Measurements from ENCODE around the gene SLC35F3.
"Not testable (repeated sequence)": the region's sequence is repeated elsewhere in the genome, so short reads cannot be mapped to it uniquely, and the experiment has no call there.

Gene SLC35F3

DNA sequence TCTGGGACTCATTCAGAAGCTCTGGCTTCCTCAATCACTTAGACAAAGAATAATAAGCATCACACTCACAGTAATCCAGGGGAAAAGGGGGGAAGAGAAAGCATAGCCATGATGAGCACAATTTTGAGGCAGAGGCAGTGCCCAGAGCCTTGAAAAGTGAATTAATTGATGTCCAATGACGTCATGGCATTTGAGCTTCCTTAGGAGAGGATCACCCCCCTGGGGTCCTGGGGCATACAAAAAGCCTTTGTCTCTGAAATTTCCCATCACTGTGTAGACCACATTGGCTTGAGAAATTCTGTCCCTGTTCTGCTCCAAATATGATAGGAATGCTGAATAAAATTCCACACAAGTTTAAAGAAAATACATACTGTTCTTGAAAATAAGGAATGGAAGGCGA lies 384.5 kb downstream of the SLC35F3 start:
- DNase-seq (ENCODE audit: low read depth, low spot score), result peak; percentile 79

DNA sequence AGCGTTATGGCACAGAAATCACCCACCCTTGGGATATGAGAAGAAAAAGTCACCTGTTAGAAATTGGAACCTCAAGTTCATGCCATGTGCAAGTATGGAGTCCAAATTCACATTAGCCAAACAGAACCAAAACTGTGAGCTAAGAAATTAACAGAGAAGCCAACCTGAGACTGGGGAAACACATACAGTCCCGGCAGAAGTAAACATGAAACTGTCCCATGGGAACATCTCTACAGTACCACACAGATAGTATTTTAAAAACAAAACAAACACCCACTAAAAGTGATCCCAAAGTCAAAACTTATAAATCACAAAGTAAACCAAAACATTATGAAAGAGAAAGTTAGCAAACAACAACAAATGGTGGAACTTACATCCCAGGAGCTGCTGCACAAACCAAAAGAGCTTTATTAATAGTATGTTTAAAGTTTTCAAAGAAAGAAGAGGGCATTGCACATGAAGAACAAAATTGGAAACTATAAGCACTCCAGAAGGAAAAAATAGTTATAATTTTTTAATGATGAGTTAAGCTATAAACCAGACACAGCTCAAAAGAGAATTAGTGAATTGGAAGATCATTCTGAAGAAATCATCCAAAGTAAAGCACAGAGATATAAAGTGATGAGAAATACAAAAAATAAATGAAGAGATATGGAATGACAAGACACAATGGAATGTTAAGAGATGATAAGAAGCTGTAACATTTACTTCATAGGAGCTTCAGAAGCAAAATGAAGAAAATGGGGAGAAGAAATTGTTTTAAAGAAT lies 385.2 kb downstream of the SLC35F3 start:
- no peak for DNase-seq (ENCODE audit: low read depth, low spot score)

DNA sequence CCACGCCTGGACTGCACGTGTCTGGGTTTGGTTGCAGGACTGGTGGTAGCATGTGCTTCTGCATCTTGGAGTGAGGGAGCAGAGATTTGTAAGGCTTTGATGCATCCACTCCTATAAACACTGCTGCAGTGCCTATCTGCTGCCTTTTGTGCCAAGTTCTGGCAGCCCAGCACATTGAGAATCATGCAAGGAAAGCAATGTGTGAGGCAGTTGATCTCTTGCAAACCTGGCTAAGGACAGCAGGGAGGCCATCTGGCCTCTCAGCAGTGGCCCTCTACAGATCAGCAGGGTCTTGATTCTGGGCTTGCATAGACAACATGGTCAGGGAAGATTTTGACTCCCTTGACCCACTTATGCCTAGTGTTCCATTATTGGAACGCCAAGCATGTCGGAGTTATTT lies 387.5 kb downstream of the SLC35F3 start:
- no peak for DNase-seq (ENCODE audit: low read depth, low spot score)

DNA sequence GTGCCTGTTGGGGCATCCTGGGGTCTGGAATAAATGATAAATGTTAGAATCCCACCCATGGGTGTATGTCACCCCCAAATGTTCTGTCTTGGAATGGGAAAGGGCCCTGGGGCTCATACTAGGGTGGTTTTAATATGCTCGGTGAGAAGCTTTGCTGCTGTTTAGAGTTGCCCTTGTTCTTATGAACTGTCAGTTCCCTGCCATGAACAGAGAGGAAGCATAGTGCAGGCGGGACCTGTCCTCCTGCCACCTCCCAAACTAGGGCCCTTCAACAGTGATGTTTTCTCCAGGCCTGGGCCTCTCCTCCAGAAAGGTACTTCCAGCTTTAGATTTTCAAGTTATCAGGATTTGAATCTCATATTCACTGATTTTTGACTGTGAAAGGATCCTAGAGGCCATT lies 388.1 kb downstream of the SLC35F3 start:
- DNase-seq (ENCODE audit: low read depth, low spot score), result no peak

DNA sequence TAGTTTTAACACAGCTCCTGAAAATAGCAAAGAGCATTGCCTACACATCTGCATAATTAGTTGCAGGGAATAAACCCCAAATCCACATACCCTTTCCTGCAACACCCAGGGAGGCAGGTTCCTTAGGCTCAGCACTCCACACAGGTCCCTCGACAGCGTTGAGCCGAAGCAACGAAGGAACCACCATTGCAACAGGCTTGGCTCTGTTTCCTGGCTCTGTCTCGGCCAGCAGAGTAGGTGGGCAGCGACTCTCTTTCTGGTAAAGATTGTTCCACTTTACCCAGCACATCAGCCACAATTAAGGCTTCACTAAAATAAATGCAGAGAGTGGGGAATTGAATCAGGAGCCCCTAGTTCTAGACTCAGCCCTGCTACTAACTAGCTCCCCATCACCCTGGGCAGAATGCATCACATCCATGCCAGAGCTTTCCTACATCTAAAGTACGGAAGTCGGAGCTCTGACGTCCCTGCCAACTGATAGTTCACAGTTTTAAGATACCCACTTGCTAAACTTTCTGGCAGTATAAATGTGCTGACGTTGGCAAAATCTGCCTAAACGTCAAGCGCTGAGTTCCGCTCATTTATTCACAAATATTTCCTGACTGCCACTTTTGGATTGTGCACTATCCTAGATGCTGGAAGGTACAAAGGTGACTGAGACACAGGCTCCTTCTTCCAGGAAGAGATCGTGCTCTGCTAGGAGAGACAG lies 389.8 kb downstream of the SLC35F3 start:
- no peak for DNase-seq (ENCODE audit: low read depth, low spot score)

DNA sequence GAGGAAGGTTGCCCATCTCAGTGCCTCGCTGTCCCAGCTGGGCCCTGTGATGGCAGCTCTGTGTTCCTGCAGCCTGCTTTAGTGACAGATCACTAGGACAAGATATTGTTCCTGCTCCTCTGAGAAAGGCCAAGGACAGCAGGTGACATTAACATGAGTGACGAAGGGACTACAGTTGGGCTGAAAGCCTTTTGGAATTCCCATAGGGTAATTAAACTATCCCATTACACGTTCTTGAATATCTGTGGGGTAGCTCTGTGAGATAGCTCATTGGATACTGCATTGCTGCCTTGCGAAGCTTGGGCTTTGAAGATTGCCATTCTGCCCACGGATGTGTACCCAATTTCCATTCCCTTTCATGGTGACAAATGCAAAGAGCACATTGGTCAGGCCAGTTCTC lies 390.6 kb downstream of the SLC35F3 start:
- DNase-seq (ENCODE audit: low read depth, low spot score), result no peak

DNA sequence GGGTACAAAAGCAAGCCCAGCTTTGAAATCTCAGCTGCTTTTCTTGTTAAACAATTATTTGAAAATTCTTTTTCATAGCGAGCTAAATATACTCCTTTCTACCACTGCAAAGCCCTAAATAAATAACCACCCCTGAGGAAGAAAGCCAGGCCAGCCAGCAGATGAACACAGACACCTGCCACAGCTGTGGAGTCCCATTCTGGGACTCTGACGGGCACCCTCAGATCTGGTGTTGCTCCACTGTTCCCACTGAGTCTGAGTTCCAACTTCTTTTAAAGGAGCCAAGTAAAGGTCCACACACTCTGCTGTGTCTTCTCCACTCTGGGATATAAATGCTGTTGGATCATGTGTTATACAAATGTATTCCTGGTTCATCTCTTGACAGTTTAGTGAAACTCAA lies 391.1 kb downstream of the SLC35F3 start:
- DNase-seq (ENCODE audit: low read depth, low spot score), result no peak

DNA sequence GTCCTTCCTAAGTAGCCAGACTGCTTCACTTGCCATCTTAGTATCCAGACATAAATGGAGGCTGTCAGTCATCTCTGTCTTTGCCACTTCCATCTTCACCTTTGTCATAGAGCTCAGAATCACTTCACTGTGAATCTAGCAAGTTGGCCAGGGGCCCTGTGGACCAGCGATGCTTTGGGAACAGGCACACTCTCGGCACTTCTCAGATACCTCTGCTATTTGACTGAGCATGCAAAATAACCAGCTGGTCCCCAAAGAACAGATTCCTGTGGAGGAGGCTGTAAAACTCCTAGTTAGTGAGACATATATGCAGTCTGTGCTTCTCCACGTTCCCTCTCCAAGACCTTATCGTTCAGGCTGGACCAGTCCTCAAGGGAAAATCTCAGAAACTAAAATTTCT lies 392.0 kb downstream of the SLC35F3 start:
- no peak for DNase-seq (ENCODE audit: low read depth, low spot score)

DNA sequence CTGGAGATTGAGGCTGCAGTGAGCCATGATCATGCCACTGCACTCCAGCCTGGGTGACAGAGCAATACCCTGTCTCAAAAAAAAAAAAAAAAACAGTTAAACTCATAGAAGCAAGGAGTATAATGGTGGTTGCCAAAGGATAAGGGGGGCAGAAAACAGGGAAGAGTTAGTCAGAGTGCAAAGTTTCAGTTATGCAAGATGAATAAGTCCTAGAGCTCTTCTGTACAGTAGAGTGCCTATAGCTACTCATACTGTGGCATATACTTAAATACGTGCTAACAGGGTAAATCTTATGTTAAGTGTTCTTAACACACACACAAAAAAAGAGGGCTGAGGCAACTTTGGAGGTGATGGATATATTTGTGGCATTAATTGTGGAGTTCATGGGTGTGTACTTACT lies 393.2 kb downstream of the SLC35F3 start:
- DNase-seq (ENCODE audit: low read depth, low spot score), result no peak

DNA sequence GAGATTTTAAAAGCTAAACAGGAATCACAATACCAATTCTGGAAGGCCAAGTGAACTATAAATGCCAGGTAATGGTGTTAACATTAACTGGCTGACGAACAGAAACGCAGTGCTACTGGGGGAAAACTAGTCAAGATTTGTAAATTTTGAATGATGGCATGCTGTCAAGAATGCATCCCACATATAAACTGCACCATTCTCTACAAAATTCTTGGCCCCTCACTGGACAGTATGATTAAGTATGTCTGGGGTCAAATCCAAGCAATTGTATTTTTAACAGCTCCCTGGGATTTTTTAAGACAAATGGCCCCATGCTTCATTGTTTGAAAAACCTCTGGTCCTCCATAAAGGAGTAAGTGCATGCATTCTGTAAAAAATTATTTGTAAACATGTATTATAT lies 395.6 kb downstream of the SLC35F3 start:
- DNase-seq (ENCODE audit: low read depth, low spot score), result peak; percentile 64

DNA sequence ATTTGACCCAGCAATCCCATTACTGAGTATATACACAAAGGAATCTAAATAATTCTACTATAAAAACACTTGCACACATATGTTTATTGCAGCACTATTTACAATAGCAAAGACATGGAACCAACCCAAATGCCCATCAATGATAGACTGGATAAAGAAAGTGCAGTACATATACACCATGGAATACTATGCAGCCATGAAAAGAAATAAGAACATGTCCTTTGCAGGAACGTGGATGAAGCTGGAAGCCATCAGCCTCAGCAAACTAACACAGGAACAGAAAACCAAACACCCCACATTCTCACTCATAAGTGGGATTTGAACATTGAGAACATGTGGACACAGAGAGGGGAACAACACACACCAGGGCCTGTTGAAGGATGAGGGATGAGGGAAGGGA lies 397.2 kb downstream of the SLC35F3 start:
- not testable (repeated sequence) for DNase-seq (ENCODE audit: low read depth, low spot score)

DNA sequence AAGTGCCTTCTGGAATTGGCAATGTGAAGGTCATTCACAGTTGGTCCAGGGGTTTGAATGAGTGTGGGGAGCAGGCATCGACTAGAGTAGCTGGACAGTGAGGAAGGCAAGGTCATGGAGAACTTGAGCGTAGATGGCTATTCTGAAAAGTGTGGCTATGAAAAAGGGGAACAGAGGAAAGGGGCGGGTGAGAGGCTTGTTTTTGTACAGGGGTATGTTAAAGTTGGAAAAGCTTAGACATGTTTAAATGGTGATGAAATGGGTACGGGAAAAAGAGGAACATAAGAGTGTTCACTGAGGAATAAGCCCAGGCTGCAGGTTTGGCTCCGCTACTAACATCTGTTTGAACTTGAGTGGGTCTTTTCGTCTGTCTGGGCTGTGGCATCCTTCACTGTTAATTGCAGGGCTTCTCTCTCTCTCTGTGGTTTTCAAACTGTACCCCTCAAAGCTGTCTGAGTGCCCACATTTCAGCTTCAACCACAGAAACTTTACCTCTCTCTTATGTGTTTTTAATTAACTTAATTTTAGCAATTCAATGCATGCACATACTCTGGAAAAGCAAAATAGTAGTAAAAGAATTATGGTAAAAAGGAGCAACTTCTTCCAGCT lies 398.0 kb downstream of the SLC35F3 start:
- DNase-seq (ENCODE audit: low read depth, low spot score), result no peak

DNA sequence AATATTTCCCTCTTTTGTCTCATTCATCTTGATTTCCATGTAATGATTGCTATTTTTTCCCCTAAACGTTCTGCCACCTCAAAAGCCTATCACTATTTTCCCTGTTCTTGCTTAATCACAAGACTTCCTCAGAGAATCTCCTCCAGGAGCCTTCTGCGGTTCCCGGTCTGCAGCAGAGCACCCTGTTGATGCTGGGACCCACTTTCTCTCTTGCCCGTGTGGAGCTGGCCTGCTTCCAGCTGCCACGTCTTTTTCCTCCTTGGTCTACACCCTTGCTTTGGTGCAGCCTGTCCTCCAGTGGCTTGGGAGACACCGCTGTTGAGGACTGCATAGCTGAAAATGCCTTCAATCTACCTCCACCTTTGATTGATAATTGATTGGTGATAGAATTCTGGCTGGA lies 398.8 kb downstream of the SLC35F3 start:
- no peak for DNase-seq (ENCODE audit: low read depth, low spot score)

DNA sequence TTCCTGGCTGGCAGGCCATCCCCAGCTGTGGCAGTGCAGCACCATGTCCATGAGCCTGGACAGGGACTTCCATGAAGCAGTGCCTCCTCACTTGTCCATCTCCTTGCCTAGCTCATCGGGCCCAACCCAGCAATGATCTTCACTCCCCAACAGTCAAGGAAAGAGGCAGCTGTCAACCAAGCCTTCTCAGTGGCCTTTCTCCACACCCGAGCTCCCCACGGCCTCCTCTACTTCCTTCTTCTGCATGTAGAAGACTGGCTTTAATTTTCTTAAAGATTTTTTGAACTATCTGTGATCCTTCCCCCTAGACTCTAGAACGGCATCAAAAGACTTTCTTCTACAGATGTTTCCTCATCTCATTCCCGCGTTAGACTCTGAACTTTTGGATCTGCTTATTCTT lies 403.2 kb downstream of the SLC35F3 start:
- no peak for DNase-seq (ENCODE audit: low read depth, low spot score)

DNA sequence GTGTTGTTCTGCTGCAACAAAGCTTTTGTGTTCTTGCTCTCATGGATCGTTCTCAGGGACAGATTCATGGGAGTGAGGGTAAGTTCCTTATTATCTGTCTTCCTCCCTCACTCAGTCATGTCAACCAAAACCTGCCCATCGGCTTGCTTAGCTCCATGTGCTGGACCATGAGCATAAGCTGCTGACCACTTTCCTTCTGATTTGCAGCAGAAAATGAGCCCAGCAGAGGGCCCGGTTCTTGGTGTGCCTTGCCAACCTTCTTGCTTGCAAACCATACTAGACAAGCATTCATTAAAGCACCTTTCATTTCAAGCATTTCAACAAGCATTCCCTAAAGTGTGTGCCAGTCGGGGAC lies 404.7 kb downstream of the SLC35F3 start:
- DNase-seq (ENCODE audit: low read depth, low spot score), result no peak

DNA sequence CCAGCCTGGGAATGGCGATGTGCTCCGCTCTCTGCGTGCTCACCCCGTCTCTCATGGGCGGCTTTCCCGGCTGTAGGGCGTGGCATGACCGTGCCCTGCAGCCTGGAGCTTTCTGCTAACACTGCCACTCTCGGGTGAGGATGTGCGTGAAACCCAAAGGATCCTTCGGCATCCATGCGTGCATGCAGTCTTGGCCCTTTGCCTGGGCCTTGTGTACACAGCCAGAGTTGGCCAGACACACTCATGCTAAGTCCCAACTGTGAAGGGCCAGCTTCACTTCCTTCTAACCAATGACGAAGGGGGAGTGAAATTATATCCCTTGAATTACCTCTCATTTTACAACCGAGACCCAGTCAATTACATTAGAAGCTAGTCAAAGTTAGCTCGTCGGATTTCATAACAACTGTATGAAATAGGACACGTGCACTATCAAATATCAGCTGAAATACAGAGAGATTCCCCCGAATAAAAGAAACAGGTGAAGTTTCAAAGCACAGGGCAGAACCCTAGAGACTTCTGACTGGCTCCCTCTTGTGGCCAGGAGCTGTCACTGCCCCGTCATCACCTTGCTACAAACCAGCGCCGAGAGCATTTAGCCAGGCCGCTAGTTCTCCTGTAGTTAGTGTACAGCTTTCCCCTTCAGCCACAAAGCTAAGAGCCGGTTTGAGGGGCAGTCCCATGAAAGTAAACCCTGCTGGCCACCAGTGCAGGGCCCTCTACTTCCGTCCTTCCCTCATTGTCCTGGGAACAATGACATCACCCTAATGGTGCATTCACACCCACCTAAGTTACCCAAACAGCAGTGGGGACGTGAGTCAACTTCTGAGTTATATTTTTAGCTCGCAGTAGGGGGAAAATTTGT lies 405.4 kb downstream of the SLC35F3 start:
- peak; percentile 87 for DNase-seq (ENCODE audit: low read depth, low spot score)

DNA sequence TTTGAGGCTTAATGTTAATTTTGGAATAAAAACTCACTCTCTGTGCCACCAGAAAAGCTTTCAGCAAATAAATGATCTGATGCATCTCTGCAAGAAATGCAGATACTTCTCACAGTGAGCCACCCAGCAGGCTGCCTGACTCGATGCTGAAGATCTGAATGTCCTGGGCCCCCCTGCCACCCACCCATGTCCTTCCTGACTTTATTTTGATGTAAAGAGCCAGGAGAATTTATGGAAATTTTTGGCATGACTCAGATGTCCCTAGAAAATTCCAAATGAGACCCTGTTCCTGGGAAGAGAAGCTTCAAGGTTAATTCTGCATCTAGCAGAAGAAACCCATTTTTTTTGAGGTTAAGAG lies 406.0 kb downstream of the SLC35F3 start:
- DNase-seq (ENCODE audit: low read depth, low spot score), result no peak

DNA sequence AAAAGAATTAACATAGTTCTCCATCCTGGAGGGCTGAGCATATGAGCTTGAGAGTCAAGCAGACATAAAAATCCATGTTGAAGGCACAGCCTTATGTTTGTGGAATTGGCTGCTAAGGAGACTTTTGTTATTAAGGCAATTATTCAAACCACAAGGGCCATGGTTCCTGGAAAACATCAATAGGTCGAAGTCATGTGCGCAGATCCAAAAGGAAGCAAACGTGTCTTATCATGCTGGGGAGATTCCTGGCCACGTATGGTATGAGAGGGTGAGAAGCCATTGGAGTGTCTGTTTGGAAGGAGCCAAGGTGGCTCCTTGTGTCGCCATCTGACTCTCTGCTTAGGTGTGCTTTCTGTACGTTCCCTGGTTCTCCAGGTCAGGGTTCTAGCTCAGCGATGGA lies 406.9 kb downstream of the SLC35F3 start:
- DNase-seq (ENCODE audit: low read depth, low spot score), result no peak

DNA sequence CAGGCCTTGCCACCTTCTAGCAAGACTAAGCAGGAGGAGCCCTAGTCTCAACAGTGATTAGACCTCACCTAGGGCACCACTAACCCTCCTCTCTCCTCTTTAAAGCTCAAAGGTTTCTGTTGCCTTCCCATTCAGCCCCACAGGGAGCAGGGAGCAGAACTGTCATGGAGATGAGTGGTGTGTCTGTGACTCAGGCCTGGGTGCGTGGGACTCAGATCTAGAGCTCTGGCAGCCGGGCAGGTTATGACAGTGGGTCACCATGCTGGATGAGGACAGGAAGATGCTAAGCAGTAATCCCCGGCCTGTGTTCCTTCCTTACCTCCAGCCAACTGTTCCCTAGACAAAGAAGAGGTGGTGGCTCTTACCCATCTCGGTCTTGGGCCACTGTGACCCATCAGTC lies 408.7 kb downstream of the SLC35F3 start:
- DNase-seq (ENCODE audit: low read depth, low spot score), result no peak

DNA sequence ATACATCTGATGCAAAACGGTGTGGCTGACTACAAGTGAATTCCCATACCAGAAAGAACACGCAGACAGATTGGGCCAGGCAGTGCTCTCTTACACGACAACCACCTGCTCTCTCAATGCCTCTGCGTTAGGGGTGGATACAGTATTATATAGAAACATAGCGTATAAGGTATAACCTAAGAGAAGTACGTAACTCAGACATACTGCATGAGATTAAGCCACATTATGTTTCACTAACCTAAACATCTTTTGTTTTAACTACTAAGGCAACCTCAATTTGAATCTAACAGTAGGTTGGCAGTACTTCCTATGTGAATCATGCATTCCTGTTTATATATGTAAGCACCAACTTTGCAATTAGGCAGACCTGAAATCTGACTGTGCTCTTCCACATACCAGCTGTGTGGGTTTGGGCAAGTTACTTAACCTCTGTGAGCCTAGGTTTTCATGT lies 410.6 kb downstream of the SLC35F3 start:
- DNase-seq (ENCODE audit: low read depth, low spot score), result peak; percentile 71

DNA sequence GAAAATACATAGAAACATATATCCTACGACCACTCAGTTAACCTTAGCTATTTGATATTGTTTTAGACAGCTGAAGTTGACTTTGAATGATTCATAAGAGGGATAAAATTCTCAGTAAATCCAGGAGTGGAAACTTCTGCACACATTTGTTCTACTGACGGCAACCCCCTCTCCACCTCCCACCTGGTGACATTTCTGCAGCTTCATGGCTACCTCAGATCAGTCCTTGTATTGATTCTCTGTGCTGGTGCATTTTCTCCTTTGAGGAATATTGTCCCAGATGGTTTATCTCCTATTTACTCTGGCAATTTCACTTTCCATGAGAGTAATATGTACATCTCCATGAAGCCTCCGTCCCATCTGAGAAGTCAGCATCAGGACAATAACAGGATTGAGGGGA lies 411.1 kb downstream of the SLC35F3 start:
- DNase-seq (ENCODE audit: low read depth, low spot score), result no peak

DNA sequence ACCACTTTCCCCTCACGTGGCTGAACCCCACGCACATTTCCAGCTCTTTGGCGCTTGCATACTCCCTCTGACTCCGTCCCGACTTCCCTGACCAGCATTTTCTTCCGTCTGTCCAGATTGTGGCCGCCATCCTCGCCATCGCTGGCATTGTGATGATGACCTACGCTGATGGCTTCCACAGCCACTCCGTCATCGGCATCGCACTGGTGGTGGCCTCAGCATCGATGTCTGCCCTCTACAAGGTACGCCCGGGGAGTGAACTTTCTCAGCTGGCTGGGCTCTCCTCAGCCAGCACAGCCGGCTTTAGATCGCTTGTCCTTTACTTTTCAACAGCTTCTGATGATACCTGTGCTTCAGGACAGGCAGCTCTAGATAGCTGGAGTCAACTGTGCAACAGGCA lies 412.0 kb downstream of the SLC35F3 start:
- DNase-seq (ENCODE audit: low read depth, low spot score), result no peak
